ENCODE data around the gene GABRA5.

The GABRA5 gene

DNA sequence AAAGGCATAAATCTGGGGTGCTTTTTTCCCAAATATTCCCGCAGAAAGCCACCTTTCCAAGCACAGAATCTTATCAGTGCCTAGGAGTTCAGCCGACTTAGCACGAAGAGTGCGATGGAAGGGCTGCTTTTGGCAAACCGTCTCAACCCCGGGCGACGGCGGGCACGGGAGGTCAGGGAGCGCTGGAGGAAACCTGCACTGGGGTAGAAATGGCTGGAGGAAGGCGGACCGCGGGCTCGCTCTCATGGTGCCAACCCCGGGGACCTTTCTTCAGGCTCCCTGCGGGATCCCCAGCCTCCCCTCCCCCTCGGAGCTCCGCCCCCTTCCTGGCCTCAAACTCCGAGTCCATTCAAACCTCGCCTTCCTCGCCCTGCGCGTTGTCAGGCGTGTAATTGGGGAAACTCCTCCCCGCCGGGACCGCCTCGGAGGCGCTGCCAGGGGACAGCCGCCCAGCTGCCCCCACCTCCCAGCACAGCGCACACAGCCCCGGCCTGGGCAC lies 103.9 kb downstream of the GABRA5 start, which contains the start of gene GABRG3:
GABRG3 (plus strand) TSS at position 470 of the 499 bp plus-strand sequence.
- H3K4me1 ChIP-seq (ENCODE audit: insufficient read depth, low read length): peaks cover 3% of the 10 kb centered on the region; the same call in 1 of the 2 replicates
- H3K27me3 ChIP-seq (ENCODE audit: insufficient read depth, low read length): peaks cover 74% of the 10 kb centered on the region
- H3K9me3 ChIP-seq (ENCODE audit: insufficient read depth, low read depth, low read length): no peaks in the 10 kb centered on the region
- H3K4me3 ChIP-seq (ENCODE audit: low read length): peak within 1 kb of the TSS; percentile 73
- H3K36me3 ChIP-seq (ENCODE audit: insufficient read depth, low read depth, low read length): no peaks in the 10 kb centered on the region
- H3K9ac ChIP-seq (ENCODE audit: low read depth, low read length): no peak within 1 kb of the TSS; the same call in 1 of the 2 replicates
- no peak within 1 kb of the TSS for H3K27ac ChIP-seq (ENCODE audit: low read length)

GRCh38 chr15:26971271-26972018 lies 104.6 kb downstream of the GABRA5 start:
- peaks cover 67% of the 10 kb centered on the region for H3K27me3 ChIP-seq (ENCODE audit: insufficient read depth, low read length)
- H3K9me3 ChIP-seq (ENCODE audit: insufficient read depth, low read depth, low read length): no peaks in the 10 kb centered on the region
- peak overlapping the region; percentile 73 for H3K4me3 ChIP-seq (ENCODE audit: low read length)
- no peak overlapping the region for H3K9ac ChIP-seq (ENCODE audit: low read depth, low read length)
- H3K4me1 ChIP-seq (ENCODE audit: insufficient read depth, low read length): peaks cover 3% of the 10 kb centered on the region; the same call in 1 of the 2 replicates
- no peaks in the 10 kb centered on the region for H3K36me3 ChIP-seq (ENCODE audit: insufficient read depth, low read depth, low read length)
- H3K27ac ChIP-seq (ENCODE audit: low read length): no peak overlapping the region

DNA sequence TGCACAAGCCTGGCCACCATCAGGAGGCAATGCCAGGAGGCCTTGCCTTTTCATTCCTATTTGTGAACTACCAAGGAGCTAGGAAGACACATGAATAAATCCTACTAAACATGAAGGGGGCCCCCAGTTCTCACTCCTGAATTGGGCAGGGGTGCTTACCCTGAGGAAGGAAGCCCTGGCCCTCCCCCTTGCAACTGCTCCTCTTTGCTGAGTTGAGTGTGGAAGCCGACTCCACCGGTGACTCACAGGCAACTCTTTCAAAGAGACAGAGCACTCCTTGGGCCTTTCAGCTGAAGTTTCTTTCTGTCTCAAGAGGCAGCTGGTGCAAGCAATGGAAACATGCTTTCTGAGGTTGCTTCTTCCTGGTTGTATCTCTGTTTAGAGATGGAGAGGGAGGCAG lies 105.8 kb downstream of the GABRA5 start:
- Histone ChIP-seq H3K27me3 (ENCODE audit: insufficient read depth, low read length) (peaks cover 55% of the 10 kb centered on the region), H3K4me3 (ENCODE audit: low read length) (no peak overlapping the region), H3K36me3 (ENCODE audit: insufficient read depth, low read depth, low read length) (no peaks in the 10 kb centered on the region), H3K4me1 (ENCODE audit: insufficient read depth, low read length) (peaks cover 3% of the 10 kb centered on the region; the same call in 1 of the 2 replicates), H3K9me3 (ENCODE audit: insufficient read depth, low read depth, low read length) (no peaks in the 10 kb centered on the region), H3K27ac (ENCODE audit: low read length) (no peak overlapping the region), H3K9ac (ENCODE audit: low read depth, low read length) (no peak overlapping the region)

- Histone ChIP-seq H3K27me3 (ENCODE audit: insufficient read depth, low read length) (peaks cover 47% of the 10 kb centered on the region), H3K27ac (ENCODE audit: low read length) (no peak overlapping the region), H3K4me3 (ENCODE audit: low read length) (no peak overlapping the region), H3K36me3 (ENCODE audit: insufficient read depth, low read depth, low read length) (no peaks in the 10 kb centered on the region), H3K9me3 (ENCODE audit: insufficient read depth, low read depth, low read length) (no peaks in the 10 kb centered on the region), H3K9ac (ENCODE audit: low read depth, low read length) (no peak overlapping the region), H3K4me1 (ENCODE audit: insufficient read depth, low read length) (peaks cover 3% of the 10 kb centered on the region; the same call in 1 of the 2 replicates)
Observed at GRCh38 chr15:26974120-26974780, 107.4 kb downstream of the GABRA5 start.

DNA sequence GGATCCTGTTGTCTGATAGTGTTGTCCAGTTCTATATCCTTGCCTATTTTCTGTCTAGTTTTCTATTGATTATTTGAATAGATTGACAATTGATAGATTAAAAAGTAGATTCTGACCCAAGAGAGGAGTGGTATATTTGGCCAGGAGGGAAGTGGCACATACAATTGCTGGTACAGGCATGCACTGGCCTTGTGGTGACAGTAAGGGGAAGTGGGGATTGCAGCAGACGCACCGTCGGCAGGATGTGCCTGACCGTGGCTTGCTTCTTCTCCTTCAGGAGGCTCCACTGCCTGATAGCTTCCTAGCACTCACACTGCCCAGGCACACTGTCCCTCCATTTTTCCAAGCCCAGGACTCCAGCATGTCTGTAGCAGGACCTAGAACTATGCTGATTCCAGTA lies 114.6 kb downstream of the GABRA5 start:
- Histone ChIP-seq H3K9ac (ENCODE audit: low read depth, low read length) (no peak overlapping the region), H3K9me3 (ENCODE audit: insufficient read depth, low read depth, low read length) (no peaks in the 10 kb centered on the region), H3K4me1 (ENCODE audit: insufficient read depth, low read length) (no peaks in the 10 kb centered on the region), H3K27ac (ENCODE audit: low read length) (no peak overlapping the region), H3K27me3 (ENCODE audit: insufficient read depth, low read length) (no peaks in the 10 kb centered on the region), H3K4me3 (ENCODE audit: low read length) (no peak overlapping the region), H3K36me3 (ENCODE audit: insufficient read depth, low read depth, low read length) (no peaks in the 10 kb centered on the region)

DNA sequence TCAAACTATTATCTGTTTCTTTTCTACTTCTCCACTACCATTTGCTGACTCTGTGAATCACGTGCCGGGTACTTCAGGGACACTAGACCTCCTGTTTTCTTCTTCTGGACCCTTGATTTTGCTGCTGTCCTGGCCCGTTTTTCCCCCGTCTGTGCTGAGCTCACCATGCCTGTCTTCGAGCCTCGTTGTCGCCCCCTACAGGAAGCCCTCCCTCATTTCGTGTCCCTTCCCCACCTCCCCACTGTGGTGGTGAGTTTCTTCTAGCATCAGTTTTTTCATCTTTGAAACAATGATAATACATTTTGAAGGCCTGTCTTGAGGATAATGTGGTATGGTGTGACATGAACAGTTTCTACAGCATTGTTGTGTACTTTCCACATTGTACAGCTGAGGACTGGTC lies 117.0 kb downstream of the GABRA5 start:
- no peaks in the 10 kb centered on the region for H3K27me3 ChIP-seq (ENCODE audit: insufficient read depth, low read length)
- no peaks in the 10 kb centered on the region for H3K36me3 ChIP-seq (ENCODE audit: insufficient read depth, low read depth, low read length)
- no peak overlapping the region for H3K4me3 ChIP-seq (ENCODE audit: low read length)
- H3K27ac ChIP-seq (ENCODE audit: low read length): no peak overlapping the region
- H3K4me1 ChIP-seq (ENCODE audit: insufficient read depth, low read length): no peaks in the 10 kb centered on the region
- no peak overlapping the region for H3K9ac ChIP-seq (ENCODE audit: low read depth, low read length)
- H3K9me3 ChIP-seq (ENCODE audit: insufficient read depth, low read depth, low read length): no peaks in the 10 kb centered on the region

DNA sequence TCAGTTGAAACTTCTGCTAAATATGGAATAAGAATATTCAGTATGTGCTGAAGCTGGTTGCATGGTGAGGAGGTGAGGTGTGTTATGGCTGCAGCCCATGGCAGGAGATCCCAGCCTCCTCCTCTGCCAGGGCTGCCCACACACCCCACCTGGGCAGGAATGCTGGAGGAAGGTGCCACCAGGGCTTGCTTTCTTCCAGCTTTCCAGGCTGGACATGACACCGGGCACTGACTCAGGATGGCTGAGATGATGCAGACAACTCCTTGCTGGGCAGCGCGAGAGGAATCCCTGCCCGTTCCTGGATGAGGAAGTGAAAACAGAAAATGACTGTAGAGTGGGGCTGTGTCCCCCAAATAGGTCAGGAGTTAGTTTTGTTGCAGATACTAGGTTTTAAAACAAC lies 118.2 kb downstream of the GABRA5 start:
- Histone ChIP-seq H3K27ac (ENCODE audit: low read length) (no peak overlapping the region), H3K27me3 (ENCODE audit: insufficient read depth, low read length) (no peaks in the 10 kb centered on the region)

DNA sequence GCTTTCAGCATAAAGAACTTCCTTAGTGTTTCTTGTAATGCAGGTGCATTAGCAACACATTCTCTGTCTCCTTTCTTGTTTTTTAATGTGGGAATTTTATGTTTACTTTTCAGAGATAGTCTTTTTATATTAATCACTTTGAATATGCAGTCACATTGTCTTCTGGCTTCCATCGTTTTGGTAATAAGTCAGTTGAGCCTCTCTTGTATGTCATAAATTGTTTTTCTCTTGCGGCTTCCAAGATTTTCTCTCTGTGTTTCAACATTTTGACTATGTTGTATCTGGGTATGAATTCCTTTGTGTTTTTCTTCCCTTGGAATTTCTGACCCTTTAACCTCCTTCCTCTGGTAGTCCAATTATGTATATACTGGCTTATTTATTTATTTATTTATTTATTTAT lies 129.4 kb downstream of the GABRA5 start:
- no peaks in the 10 kb centered on the region for H3K4me1 ChIP-seq (ENCODE audit: insufficient read depth, low read length)
- H3K27ac ChIP-seq (ENCODE audit: low read length): no peak overlapping the region
- no peak overlapping the region for H3K9ac ChIP-seq (ENCODE audit: low read depth, low read length)
- H3K9me3 ChIP-seq (ENCODE audit: insufficient read depth, low read depth, low read length): peaks cover 20% of the 10 kb centered on the region
- H3K36me3 ChIP-seq (ENCODE audit: insufficient read depth, low read depth, low read length): no peaks in the 10 kb centered on the region
- H3K4me3 ChIP-seq (ENCODE audit: low read length): no peak overlapping the region
- H3K27me3 ChIP-seq (ENCODE audit: insufficient read depth, low read length): no peaks in the 10 kb centered on the region

More for the DNA sequence above, 118.2 kb downstream of the GABRA5 start:
- no peaks in the 10 kb centered on the region for H3K4me1 ChIP-seq (ENCODE audit: insufficient read depth, low read length)
- no peaks in the 10 kb centered on the region for H3K36me3 ChIP-seq (ENCODE audit: insufficient read depth, low read depth, low read length)
- no peaks in the 10 kb centered on the region for H3K9me3 ChIP-seq (ENCODE audit: insufficient read depth, low read depth, low read length)
- no peak overlapping the region for H3K9ac ChIP-seq (ENCODE audit: low read depth, low read length)
- H3K4me3 ChIP-seq (ENCODE audit: low read length): no peak overlapping the region

Measured in iPS-20b (cell line).